ENCODE data around the gene KRT84. TPM values are rescaled to one million over a fixed set of nuclear protein-coding genes. Genes with fewer than 3 reads are reported as not detected.

Gene KRT84
- total and polyA plus RNA-seq, 12 donors: not detected

GRCh38 chr12:52391618-52392002 is 6.2 kb upstream of the KRT84 start:
- Histone ChIP-seq H3K9me3 (replicated peaks in 1 of 3) (no peaks in the 10 kb centered on the region), H3K4me3 (no peak overlapping the region), H3K27ac (no peak overlapping the region), H3K4me1 (replicated peaks in 1 of 2) (no peaks in the 10 kb centered on the region), H3K36me3 (replicated peaks in 1 of 2) (no peaks in the 10 kb centered on the region), H3K27me3 (peaks cover 10% of the 10 kb centered on the region)
- no peak for TF ChIP-seq POLR2A (IDR thresholded peaks at IDR 0.05)
- TF ChIP-seq CTCF (IDR thresholded peaks at IDR 0.05): no peak
- WGBS, 4 donors: 27 to 47% (median 29%) methylated on average over 2 to 4 of the region's 4 CpGs
- DNase-seq: peak; percentile 54 to 84 (median 71)
- intact Hi-C loops (cut with DNase I): no loop called here

DNA sequence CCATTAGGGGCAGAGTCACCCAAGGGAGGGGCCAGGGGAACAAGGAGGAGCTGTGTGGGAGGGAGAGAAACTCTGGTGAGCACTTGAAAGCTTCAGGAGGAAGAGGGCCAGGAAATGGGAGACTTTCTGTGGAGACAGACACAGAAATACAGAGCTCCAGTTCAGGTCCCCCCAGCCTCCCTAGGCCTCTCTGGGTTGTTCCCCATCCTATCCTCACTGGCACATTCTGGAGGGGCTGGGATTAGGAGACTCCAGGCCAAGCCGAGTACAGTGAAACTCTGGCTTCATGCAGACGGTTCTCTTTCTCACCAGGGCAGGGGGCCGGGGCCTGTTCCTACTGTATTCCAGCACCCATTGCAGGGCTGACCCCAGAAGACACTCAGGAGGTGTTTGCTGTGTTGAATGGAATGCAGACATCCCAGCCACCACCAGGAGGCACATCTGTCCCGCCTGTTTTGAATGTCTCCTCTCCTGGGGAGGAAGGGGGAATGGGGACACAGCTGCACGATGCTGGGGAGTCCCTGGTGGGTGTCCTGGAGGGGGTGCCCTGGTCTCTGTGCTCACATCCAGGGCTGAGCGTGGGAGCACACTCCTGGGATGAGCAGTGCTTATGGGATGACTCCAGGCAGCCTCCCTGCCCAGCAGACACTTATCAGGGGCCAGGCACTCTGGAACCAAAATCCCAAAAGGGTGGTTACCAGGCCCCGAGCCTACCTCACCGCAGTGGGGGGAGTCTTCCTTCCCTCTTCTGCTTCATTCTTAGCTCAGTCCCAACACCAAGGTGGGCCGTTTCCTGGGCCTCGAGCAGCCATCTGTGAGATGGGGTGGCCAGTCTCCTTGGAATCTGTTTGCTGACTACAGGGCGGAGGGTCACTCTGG is 5.5 kb upstream of the KRT84 start:
- TF ChIP-seq POLR2A (IDR thresholded peaks at IDR 0.05): no peak
- peak in 5 of 6 experiments; percentile 12 to 47 (median 29) for TF ChIP-seq CTCF (IDR thresholded peaks at IDR 0.05)
- H3K36me3 ChIP-seq (replicated peaks in 1 of 2): no peaks in the 10 kb centered on the region
- no peak for DNase-seq
- H3K27ac ChIP-seq: no peak overlapping the region
- no peaks in the 10 kb centered on the region for H3K9me3 ChIP-seq (replicated peaks in 1 of 3)
- intact Hi-C loops (cut with DNase I): no loop called here
- no peaks in the 10 kb centered on the region for H3K4me1 ChIP-seq (replicated peaks in 1 of 2)
- WGBS, 4 donors: 64 to 73% (median 67%) methylated on average over 8 to 11 of the region's 11 CpGs
- H3K27me3 ChIP-seq: peaks cover 10% of the 10 kb centered on the region
- no peak overlapping the region for H3K4me3 ChIP-seq

DNA sequence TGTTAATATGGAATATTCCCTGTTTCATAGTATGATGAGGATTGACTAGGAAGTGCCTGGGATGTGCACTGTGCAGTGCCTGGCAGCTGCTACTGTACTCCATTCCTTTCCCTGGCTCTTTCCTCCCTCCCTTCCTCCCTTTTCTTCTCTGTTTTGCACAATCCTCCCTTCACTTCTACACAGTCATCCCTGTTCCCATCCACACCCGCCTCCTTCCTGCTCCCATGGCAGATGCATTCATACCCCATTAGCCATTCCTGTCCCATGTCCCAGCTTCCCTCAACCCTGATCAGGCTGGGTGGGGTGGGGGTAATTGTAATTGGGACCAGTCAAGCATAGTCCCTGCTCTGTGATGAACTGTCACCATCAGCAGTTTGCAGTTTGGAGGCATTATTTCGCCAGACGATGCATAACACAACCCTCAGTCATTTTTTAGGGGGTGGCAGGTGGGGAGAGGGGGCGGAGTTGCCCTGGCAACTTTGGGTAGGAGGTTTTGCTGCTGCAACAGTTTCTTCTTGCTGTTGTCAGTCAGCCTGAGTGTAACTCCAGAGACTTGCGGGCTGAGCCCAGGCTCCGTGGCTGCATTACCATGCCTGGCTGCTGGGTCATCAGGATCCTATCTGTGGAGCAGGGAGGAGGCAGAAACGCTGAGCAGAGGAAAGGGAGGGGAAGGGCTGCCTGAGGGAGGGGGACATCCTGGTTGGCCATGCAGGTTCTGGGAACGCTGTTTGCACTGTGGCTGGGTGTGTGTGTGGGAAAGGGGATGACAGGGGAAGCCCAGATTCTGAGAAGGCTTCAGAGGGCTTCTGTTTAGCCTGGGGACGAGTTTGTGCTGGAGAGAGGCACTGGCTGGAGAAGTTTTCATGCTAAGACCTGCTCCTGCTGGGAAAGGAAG is 4.1 kb upstream of the KRT84 start:
- DNase-seq: no peak
- intact Hi-C loops (cut with DNase I): no loop called here
- Histone ChIP-seq H3K36me3 (replicated peaks in 1 of 2) (no peaks in the 10 kb centered on the region), H3K9me3 (replicated peaks in 1 of 3) (no peaks in the 10 kb centered on the region), H3K4me1 (replicated peaks in 1 of 2) (no peaks in the 10 kb centered on the region), H3K4me3 (no peak overlapping the region), H3K27ac (no peak overlapping the region), H3K27me3 (peaks cover 10% of the 10 kb centered on the region)
- 37 to 52% (median 48%) methylated on average over 7 to 9 of the region's 9 CpGs for WGBS, 4 donors
- TF ChIP-seq CTCF (IDR thresholded peaks at IDR 0.05) (no peak), POLR2A (IDR thresholded peaks at IDR 0.05) (no peak)

DNA sequence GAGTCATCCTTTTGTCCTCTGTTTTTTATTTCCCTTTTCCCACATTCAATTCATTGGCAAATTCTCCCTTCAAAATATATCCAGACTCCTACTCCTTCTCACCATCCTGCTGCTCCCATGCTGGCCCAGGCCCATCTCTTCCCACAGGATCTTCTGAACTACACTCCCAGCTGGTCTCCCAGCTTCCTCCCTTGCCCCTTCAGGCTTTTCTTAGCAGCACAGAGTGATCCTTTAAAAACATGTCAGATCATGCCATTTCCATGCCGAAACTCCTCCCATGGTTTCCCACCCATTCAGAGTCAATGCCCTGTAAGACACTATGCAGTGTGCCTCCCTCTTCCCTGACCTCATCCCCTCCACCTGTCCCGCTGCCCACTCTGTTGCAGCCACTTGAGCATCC is 2.4 kb upstream of the KRT84 start:
- H3K9me3 ChIP-seq (replicated peaks in 1 of 3): no peaks in the 10 kb centered on the region
- H3K27ac ChIP-seq: no peak overlapping the region
- H3K4me3 ChIP-seq: no peak overlapping the region
- 87 to 92% (median 89%) methylated on average over 2 of the region's 2 CpGs for WGBS, 4 donors
- peaks cover 10% of the 10 kb centered on the region for H3K27me3 ChIP-seq
- H3K4me1 ChIP-seq (replicated peaks in 1 of 2): no peaks in the 10 kb centered on the region
- no peaks in the 10 kb centered on the region for H3K36me3 ChIP-seq (replicated peaks in 1 of 2)
- DNase-seq: no peak
- TF ChIP-seq POLR2A (IDR thresholded peaks at IDR 0.05): no peak
- no peak for TF ChIP-seq CTCF (IDR thresholded peaks at IDR 0.05)
- intact Hi-C loops (cut with DNase I): no loop called here
